Inflammatory macrophage treated with lipopolysaccharide for 4 hours (primary cell): ENCODE data around the gene CSHL1.
"Not testable (repeated sequence)": the region's sequence is repeated elsewhere in the genome, so short reads cannot be mapped to it uniquely, and the experiment has no call there.

Source experiments
- DNase-seq: peaks from one replicate; pipeline ENCODE4 v3.0.0-alpha.2; 2020

Gene CSHL1

GRCh38 chr17:63917646-63918045 lies 6.6 kb upstream of the CSHL1 start:
- DNase-seq, result no peak

GRCh38 chr17:63917206-63917605 lies 6.1 kb upstream of the CSHL1 start:
- not testable (repeated sequence) for DNase-seq

GRCh38 chr17:63916566-63917185 lies 5.6 kb upstream of the CSHL1 start:
- DNase-seq, result no peak

GRCh38 chr17:63915753-63916152 lies 4.7 kb upstream of the CSHL1 start:
- DNase-seq, result not testable (repeated sequence)

GRCh38 chr17:63914471-63914870 lies 3.4 kb upstream of the CSHL1 start:
- DNase-seq, result no peak

GRCh38 chr17:63911657-63912100 lies 621 bp upstream of the CSHL1 start:
- peak; percentile 10 for DNase-seq

GRCh38 chr17:63910096-63910495 lies 962 bp downstream of the CSHL1 start:
- no peak for DNase-seq

- not testable (repeated sequence) for DNase-seq
Measured at GRCh38 chr17:63909586-63909985, 1.5 kb downstream of the CSHL1 start.

GRCh38 chr17:63907161-63907778 lies 3.8 kb downstream of the CSHL1 start:
- DNase-seq, result not testable (repeated sequence)

- DNase-seq, result not testable (repeated sequence)
Measured at GRCh38 chr17:63904796-63905195, 6.3 kb downstream of the CSHL1 start.

GRCh38 chr17:63903787-63904201 lies 7.3 kb downstream of the CSHL1 start:
- not testable (repeated sequence) for DNase-seq

- not testable (repeated sequence) for DNase-seq
Measured at GRCh38 chr17:63901971-63902370, 9.1 kb downstream of the CSHL1 start.

- not testable (repeated sequence) for DNase-seq
Measured at GRCh38 chr17:63898899-63899798, 11.9 kb downstream of the CSHL1 start.

- DNase-seq, result not testable (repeated sequence)
Measured at GRCh38 chr17:63896524-63897354, 14.3 kb downstream of the CSHL1 start, which contains the start of gene CSH1. Gene CSH1 (minus strand): TSS chr17:63896574. CDS start chr17:63896511, 63 bp downstream.

- not testable (repeated sequence) for DNase-seq
Measured at GRCh38 chr17:63894821-63895220, 16.2 kb downstream of the CSHL1 start.

- not testable (repeated sequence) for DNase-seq
Measured at GRCh38 chr17:63894021-63894420, 17.0 kb downstream of the CSHL1 start.

GRCh38 chr17:63892316-63893037 lies 18.6 kb downstream of the CSHL1 start:
- not testable (repeated sequence) for DNase-seq

GRCh38 chr17:63889026-63889848 lies 21.8 kb downstream of the CSHL1 start:
- peak; percentile 38 for DNase-seq

GRCh38 chr17:63885119-63885518 lies 25.9 kb downstream of the CSHL1 start:
- not testable (repeated sequence) for DNase-seq

GRCh38 chr17:63882626-63883126 lies 28.4 kb downstream of the CSHL1 start:
- not testable (repeated sequence) for DNase-seq
